HG02610 (cell line): Measurements from ENCODE around the gene VKORC1.

ENCODE experiments used
- ATAC-seq: cut with Tn5 transposase; IDR thresholded peaks from one replicate; pipeline ENCODE4 v1.9.1; 2021; ENCODE audit warnings: mild to moderate bottlenecking, moderate library complexity; ENCODE audit not compliant: unreplicated experiment

Gene VKORC1

DNA sequence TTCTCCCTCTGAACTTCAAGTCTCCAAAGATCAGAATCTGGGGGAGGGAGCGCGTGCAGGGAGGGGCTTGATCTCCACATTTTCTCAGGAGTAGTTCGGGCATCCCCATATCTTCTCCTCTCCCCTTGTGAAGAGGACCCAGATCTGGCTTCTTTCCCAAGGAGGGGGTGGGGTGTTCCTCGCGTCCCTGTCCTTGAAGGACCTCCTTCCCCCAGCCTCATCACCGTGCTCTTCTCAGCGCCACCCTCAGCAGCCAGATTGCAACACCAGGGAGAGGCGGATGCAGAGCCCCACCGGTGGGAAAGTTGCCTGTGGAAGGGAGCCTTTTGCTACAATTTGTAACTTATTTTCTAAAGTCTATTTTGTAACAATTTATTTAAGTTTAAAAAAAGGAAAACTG is 11.5 kb downstream of the VKORC1 start:
- no peak for ATAC-seq

DNA sequence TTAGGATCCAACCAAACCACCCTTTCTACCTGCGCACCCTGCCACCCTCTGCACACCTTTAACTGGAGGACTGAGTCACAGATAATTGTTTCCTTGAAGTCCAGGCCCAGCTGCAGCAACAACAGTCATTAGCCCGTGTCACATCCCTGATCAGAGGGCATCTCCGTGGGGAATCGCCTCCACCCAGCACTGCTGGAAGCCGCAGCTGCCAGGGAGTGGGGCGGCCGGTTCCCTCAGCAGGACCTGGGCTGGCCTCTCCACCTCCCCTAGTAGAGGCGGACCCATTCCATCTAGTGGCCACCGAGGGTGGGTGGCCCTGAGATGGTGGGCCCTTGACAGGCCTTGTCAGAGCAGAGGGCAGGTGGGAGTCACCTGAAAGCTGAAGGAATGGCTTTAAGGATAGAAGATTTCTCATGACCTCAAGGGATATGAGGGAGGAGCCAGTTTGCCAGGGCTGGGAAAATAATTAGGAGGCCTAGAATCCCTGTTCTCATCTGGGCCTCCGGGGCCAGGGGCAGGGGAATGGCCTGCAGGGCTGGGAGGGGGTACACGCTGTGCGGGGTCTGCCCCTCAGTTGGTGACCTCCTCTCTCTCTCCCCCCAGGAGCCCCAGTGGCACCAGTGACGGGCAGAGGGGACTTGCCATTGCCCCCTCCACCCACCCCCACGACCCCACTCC is 12.1 kb downstream of the VKORC1 start:
- ATAC-seq = no peak

GRCh38 chr16:31081428-31082351 is 12.9 kb downstream of the VKORC1 start:
- no peak for ATAC-seq

DNA sequence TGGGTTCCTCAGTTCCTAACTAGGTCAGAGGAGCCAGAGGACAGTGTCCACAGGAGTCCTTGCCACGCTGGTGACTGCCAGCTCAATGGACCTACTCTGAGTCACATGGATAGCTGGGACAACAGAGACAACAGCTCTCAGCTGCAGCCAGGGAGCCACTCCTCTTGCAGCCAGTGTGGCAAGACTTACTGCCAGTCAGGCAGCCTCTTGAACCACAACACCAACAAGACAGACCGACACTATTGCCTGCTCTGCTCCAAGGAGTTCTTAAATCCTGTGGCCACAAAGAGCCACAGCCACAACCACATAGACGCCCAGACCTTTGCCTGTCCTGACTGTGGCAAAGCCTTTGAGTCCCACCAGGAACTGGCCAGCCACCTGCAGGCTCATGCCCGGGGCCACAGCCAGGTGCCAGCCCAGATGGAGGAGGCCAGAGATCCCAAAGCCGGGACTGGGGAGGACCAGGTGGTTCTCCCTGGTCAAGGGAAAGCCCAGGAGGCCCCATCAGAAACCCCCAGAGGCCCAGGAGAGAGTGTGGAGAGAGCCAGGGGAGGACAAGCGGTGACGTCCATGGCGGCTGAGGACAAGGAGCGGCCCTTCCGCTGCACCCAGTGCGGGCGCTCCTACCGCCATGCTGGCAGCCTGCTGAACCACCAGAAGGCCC is 13.7 kb downstream of the VKORC1 start:
- ATAC-seq = no peak

GRCh38 chr16:31080035-31080629 is 14.5 kb downstream of the VKORC1 start:
- no peak for ATAC-seq

- ATAC-seq = no peak
Observed at GRCh38 chr16:31079342-31079944, 15.2 kb downstream of the VKORC1 start.

DNA sequence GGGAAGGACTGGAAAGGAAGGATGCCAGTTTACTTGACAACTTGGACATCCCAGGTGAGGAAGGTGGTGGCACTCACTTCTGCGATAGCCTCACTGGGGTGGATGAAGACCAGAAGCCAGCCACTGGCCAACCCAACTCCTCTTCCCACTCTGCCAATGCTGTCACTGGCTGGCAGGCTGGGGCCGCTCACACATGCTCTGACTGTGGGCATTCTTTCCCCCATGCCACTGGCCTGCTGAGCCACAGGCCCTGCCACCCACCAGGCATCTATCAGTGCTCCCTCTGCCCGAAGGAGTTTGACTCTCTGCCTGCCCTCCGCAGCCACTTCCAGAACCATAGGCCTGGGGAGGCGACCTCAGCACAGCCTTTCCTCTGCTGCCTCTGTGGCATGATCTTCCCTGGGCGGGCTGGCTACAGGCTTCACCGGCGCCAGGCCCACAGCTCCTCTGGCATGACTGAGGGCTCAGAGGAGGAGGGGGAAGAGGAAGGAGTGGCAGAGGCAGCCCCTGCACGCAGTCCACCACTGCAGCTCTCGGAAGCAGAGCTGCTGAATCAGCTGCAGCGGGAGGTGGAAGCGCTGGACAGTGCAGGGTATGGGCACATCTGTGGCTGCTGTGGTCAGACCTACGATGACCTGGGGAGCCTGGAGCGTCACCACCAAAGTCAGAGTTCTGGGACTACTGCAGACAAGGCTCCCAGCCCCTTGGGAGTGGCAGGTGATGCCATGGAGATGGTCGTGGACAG is 15.8 kb downstream of the VKORC1 start:
- no peak for ATAC-seq

DNA sequence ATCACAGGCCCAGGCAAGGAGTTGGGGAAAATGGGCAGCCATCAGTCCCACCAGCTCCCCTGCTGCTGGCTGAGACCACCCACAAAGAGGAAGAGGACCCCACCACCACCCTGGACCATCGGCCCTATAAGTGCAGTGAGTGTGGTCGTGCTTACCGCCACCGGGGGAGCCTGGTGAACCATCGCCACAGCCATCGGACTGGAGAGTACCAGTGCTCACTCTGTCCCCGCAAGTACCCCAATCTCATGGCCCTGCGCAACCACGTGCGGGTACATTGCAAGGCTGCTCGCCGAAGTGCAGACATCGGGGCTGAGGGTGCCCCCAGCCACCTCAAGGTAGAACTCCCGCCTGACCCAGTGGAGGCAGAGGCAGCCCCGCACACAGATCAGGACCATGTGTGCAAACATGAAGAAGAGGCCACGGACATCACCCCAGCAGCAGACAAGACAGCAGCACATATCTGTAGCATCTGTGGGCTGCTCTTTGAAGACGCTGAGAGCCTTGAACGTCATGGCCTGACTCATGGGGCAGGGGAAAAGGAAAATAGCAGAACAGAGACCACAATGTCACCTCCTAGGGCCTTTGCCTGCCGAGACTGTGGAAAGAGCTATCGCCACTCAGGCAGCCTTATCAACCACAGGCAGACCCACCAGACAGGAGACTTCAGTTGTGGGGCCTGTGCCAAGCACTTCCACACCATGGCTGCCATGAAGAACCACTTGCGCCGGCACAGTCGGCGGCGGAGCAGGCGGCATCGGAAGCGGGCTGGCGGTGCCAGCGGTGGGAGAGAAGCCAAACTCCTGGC is 16.8 kb downstream of the VKORC1 start:
- ATAC-seq = no peak

- no peak for ATAC-seq
Observed at GRCh38 chr16:31077024-31077423, 17.6 kb downstream of the VKORC1 start.

DNA sequence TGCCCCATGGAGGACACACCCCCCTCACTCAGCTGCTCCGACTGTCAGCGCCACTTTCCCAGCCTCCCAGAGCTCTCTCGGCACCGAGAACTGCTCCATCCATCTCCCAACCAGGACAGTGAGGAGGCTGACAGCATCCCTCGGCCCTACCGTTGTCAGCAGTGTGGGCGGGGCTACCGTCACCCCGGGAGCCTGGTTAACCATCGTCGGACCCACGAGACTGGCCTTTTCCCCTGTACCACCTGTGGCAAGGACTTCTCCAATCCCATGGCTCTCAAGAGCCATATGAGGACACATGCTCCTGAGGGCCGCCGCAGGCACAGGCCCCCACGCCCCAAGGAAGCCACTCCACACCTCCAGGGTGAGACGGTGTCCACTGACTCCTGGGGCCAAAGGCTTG is 18.3 kb downstream of the VKORC1 start:
- ATAC-seq = no peak

- no peak for ATAC-seq
Observed at GRCh38 chr16:31074814-31075183, 19.8 kb downstream of the VKORC1 start.

- peak; percentile 71 for ATAC-seq
Observed at GRCh38 chr16:31073970-31074813, 20.4 kb downstream of the VKORC1 start, which contains the start of the genes ZNF646 and ZNF668. Gene ZNF646, plus strand, starts transcription at chr16:31074422. Its CDS starts 1,903 bp downstream, at chr16:31076325. Gene ZNF668, minus strand, starts transcription at chr16:31074240. Its CDS starts 9,781 bp downstream, at chr16:31064459.

DNA sequence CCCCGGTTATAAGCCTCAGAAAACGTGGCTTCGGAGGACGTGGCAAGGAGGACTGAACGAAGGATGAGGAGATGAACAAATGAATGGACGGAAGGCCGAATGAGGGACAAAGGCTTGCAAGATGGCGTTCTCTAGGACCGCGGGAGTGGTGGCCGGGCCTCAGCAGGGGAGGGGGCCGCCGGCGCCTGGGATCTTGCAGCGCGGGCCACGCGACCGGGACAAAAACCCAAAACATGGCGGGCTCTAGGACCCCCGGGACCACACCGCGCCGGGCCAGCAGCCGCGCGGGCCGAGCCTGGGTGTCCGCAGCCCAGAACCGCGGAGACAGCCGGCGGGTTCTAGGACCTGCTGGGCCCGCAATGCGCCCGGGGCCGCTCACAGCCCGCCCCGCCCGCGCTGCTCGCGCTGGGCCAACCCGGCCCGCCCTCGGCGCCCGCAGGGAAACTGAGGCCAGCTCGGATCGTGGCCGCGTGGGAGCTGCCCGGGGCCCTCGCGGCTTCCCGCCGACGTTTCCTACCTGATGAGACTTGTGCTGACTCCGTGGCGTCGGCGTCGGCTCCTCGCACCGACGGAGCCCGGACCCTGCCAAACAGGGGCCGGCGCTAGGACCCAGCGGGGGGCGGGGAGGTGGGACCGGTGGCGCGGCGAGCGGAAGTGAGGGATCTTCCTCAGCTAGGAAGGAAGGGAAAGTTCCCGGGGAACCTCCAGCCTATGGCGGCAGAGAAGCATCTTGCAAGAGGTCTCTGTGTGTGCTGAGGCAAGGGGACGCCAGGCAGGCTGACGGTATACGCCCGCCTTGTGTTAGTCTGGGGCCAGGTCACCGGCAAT is 21.2 kb downstream of the VKORC1 start:
- peak; percentile 44 for ATAC-seq

DNA sequence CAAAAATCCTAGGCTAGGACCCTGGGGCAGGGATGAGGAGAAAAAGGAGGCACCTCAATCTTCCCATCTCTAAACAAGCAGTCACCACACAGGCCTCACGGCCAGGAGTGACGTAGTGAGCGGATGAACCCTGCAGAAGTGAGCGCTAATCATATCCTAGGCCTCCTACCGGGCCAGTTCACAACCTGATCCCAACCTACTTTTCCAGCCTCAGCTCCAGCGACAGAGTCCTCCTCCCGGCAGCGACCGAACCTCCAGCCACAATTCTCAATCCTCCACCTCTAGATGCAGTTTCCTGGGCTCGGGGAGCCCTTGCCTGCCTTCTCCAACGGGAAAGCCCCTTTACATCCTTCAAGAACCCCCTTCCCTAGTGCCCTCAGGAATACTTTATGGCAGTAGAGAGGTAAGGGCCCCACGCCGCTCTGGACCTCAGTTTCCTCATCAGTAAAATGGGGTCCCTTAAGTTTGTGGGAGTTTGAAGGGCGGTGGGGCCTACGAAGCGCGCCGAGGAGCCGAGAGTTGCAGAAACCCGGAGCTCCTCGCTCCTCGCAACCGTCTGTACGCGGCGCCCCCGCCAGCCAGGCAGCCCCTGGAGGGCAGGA is 22.0 kb downstream of the VKORC1 start:
- no peak for ATAC-seq

- ATAC-seq = no peak
Observed at GRCh38 chr16:31071861-31072260, 22.7 kb downstream of the VKORC1 start.

- ATAC-seq = no peak
Observed at GRCh38 chr16:31067342-31067741, 27.3 kb downstream of the VKORC1 start.

DNA sequence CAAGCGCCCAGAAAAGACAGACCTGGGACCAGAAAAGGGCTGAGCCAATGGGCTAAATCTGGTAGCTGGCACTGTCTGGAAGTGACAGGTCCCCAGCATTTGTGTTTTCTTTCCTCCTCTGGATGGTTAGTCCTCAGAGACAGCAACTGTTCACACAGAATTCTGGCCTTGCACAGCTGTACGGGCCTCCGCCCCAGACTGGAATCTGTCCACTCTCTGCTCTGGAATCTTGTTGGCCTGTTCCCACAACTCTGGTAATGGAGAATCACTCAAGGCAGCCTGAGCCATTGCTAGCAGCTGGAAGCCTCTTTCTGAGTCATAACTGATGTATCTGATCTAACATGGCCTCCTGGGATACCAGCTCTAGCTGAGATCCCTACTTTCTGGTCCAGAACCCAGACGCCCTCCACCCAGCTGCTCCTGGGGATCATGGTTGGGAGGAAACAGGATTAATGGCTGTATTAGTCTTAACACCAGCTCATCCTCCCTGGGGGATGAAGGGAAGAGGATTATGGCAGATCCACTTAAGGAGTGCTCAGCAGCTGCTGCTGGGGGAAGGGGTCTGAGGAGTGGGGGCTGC is 29.6 kb downstream of the VKORC1 start:
- no peak for ATAC-seq
